ENCODE data around the gene OTOA.
"Not testable (repeated sequence)": the region's sequence is repeated elsewhere in the genome, so short reads cannot be mapped to it uniquely, and the experiment has no call there.

OTOA gene

DNA sequence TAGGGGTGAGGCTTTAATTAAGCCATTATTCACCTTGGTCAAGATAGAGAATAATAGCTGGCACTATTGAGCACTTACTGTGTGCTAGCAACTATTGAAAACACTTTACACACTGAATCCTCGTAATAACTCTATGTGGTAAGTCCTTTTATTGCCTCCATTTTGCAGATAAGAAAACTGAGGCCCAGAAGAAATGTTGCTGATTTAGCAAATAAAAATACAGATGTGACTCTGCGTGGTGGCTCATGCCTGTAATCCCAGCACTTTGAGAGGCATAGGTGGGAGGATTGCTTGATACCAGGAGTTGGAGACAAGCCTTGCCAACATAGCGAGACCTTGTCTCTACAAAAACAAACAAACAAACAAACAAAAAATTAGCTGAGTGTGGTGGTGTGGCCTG is 19.4 kb downstream of the OTOA start:
- DNase-seq, result no peak

DNA sequence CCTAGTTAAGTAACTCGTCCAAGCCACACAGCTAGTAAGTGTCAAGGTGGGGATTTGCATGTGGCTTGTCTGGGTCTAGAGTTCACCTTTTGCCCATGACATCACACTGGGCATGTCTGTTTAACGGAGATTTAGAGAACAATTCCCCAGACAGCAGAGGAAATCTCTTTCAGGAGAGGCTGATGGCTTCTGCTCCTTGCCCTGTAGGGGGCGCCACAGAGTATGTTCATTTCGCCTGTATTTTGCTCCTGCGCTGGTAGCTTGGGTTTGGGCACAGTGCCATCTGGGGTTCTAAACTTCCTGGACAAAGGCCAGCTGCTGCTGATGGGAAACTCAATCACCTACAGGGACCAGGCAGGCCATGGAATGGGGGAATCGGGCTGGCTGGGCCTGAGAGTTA is 20.4 kb downstream of the OTOA start:
- DNase-seq, result peak; percentile 52 to 60

DNA sequence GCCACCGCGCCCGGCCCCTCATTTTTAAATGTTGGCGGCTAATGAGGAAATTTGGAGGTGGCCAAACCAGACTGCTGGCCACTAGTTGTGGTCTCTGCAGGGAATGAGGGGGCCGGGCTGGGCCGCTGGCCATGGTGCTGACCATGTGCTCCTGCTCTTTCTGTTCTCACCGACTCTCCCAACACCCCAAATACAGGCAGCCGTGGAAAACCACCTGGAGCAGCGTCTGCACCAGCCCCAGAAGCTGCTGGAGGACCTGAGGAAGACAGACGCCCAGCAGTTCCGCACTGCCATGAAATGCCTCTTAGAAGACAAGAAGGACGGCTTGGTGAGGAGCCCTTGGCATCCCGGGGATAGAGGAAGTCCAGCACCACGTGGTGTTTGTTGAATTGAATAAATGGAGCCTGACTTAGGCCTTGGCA is 21.3 kb downstream of the OTOA start:
- DNase-seq, result no peak

DNA sequence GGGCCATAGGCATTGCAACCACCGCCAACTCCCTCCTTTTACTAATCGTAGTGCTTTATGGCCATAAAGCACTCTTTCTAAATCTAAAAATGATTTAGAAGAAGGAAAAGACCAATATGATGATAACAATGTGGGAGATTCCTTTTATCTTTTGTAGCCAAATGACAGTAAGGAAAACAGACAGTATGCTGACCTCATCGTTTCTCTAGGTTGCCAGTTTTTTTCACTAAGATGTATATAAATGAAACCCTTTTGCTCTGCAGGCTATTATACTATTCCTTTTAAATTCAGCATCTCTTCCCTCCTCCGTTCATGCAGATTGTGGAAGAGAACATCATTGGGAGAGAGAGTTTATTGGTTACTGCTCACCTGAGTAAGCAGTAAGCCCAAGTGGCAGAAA is 25.3 kb downstream of the OTOA start:
- DNase-seq, result no peak

DNA sequence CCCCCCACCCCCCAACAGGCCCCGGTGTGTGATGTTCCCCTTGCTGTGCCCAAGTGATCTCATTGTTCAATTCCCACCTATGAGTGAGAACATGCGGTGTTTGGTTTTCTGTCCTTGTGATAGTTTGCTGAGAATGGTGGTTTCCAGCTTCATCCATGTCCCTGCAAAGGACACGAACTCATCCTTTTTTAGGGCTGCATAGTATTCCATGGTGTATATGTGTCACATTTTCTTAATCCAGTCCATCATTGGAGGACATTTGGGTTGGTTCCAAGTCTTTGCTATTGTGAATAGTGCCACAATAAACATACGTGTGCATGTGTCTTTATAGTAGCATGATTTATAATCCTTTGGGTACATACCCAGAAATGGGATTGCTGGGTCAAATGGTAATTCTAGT is 27.2 kb downstream of the OTOA start:
- DNase-seq, result not testable (repeated sequence)

DNA sequence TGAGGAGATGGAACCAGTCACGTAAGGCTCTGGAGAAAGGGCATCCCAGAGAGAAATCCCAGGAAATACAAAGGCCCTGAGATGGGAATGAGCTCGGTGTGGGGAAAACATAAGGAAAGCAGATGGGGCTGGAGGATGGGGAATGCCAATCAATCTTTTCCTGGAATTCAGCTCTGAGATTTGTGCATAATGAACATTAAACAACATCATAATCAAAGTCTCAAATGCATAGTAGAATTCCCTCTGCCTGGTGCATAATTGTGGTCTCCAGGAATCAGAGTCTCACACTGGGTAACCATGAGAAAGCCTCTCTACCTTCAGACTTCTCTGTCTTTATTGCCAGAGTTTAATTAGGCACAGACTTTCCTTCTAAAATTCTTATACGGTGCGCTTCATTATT is 30.8 kb downstream of the OTOA start:
- no peak for DNase-seq

DNA sequence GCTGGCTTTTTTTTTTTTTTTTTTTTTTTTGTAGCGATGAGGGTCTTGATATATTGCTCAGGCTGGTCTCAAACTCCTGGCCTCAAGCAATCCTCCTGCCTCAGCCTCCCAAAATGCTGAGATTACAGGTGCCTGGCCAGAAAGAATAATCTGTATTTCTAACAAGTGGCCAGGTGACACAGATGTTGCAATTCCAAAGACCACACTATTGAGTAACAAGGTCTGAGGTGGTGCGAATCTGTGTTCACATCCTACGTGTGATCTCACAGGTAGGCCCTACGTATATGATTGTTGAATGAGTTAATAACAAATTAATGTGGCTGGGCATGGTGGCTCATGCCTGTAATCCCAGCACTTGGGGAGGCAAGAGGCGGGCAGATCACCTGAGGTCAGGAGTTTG is 33.3 kb downstream of the OTOA start:
- no peak for DNase-seq

DNA sequence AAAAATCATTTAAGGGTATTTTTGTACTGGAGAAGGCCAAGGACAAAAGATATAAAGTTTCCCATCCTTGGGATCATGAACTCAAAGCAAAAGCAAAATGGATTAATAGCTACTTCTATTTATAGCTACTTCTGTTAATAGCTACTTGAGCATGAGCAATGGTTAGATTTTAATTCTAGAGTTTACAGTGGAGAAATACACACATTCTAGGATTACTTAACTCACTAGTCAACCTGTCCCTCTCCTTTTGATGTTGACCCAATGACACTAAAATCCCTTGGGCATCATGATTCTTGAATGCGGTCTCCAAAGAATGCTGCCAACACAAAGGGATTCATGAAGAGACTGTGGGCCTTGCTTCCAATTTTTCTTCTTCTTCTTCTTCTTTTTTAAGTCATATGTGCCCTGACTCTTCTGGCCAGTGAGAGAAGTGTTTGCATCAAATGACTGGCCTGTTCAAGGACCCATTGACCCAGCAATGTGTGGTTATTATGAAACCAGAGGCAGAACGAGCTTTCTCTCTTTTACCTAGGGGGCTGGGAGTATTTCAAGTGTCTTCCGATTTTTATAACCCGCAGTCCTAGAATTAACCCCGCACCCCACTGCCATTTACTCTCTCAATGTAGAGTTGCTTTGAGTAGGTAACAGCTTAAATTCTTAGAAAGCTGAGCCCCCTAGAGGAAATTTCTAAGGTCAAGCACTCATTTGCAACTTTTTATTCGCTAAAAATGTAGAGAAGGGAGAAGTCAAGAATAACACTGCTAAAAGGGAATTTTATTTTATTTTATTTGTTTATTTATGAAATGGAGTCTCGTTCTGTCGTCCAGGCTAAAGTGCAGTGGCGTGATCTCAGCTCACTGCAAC is 34.6 kb downstream of the OTOA start:
- DNase-seq, result no peak

DNA sequence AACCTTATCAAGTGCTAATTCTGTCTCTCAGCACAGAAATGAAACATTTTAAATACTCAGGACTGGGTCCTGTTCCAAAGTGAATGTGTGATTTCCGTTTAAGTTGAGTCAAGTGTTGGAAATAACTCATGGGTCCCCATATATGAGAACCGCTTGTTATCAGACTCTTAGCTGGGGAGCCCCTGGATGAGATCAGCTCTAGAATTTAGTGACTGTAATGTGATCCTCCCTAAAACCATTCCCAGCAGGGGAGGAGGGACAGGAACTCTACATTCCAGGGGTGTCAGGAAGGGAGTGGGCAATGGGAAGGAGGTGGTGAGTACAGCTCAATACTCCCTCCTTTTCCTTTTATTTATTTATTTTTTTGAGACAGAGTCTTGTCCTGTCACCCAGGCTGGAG is 37.5 kb downstream of the OTOA start:
- DNase-seq, result no peak

DNA sequence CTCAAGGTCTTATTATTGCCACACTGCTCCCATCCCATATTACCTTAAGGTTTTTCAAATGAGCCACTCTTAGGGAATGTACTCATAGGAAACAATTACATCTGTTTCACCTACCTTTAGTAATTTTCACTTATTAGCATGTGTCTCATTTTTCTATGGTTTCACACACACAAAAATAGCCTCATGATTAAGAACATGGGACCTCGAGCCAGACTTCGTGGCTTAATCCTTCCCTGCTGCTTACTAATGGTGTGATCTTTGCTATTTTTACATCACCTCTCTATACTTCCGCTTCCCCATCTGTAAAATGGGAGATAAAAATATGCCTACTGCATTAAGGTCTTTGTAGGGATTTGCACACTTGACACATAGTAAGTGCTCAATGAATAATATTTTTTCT is 38.5 kb downstream of the OTOA start:
- DNase-seq, result no peak

DNA sequence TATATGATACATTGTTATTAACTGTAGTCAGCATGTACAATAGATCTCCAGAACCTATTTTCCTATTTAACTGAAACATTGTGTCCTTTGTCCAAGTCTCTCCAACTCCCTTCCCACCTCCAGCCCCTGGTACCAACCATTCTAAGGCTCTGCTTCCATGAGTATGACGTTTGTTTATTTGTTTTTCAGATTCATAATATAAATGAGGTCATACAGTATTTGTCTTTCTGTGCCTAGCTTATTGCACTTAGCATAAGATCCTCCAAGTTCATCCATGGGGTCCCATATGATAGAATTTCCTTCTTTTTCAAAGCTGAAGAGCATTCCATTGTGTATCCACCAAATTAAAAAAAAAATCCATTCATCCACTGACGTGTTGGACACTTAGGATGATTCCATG is 39.4 kb downstream of the OTOA start:
- DNase-seq, result no peak

DNA sequence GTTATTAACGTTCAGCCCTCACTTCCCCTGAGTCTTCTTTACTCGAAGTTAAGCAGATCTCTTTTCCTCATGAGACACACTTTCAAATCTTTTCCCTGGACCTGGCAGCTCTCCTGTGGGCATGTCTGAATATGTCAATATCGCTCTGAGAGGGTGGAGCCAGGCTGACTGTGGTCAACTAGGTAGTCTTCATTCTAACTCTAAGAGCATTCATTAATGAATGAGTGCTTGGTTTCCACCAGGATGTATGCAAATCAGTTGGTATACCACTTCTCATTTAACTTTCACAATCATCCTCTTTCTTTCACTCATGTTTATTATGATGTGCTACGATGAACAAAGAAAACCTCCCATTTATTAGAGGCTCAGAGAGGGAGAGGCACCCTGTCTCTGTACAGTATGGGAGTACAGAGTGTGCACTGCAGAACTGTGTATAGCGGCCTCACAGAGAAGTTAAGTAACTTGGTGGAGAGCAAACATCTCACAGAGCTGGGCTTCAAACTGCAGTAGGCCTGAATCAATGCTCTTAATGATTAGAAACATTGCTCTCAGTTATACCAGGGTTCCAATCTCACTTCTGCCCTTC is 39.9 kb downstream of the OTOA start:
- DNase-seq, result no peak

DNA sequence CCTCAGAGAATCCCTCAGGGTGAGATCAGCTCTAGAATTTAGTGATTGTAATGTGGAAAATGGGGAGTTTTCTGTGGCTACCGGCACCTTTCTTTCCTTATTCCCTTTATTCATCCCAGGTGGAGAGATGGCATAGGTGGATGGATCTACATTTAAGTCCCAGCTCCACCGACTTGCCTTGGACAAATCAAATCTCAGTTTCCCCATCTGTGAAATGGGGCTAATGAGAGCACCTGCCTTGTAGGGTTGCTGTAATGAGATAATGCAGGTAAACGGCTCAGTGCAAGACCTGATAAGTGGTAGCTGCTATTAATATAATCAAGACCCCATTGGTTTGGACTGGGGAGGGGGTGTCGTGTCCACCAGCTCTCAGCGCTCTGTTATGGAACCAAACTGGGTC is 40.5 kb downstream of the OTOA start:
- DNase-seq, result no peak

DNA sequence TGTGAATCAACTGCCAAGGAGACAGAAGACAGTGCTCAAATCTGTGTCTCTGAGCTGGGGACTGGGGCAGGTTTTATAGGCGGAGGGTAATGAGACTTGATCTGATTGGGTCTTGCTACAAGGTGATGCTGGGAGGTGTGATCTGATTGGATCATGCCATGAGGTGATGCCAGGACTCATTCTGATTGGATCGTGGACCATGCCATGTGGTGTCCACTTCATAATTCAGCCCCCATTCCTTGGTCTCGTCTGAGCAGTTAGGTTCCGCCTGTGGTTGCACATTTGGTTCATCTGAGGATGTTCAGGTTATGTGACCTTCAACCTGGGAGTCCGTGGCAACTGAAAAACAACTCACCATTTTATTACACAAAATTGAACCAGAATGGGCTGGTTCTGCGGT is 41.0 kb downstream of the OTOA start:
- DNase-seq, result no peak

DNA sequence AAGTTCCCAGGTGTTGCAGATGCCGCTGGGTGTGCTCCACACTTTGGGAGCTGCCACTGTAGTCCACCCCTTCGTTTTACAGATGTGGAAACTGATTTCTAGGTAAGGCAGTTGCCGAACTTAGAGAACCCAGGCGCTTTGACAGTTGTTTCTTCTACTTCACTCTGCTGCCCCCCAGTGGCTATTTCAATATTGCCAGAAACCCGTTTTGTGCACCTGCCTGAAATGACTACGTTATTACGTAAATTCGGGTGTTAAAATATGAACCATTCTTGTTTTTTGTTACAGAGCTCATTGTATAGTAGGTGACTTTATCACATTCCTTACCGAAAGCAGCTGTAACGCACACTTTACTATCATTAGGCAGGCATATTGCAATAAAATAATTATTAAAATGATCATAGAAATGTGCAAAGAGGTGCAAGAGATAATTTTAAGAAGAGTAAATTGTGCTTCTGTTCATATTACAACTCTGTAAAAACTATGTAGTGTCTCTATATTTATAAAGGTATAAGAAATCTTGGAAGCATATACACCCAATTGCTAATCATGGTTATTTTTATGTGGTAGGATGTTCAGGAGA is 44.9 kb downstream of the OTOA start:
- DNase-seq, result peak; percentile 86 to 92

DNA sequence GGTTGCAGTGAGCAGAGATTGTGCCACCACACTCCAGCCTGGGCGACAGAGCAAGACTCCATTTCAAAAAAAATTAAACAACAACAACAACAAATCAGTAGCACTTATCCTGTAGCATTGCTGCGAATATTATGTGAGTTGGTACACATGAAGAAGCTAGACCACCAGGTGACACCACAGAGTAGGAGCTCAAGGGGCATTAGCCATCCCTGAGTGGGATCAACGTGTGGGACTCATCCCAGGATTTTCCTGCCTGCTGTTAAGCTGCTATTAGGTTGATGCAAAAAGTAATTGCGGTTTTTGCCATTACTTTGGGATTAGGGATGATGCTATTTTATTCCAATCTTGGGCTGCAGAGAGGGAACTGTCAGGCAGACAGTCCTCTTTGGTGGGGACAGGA is 47.2 kb downstream of the OTOA start:
- no peak for DNase-seq

DNA sequence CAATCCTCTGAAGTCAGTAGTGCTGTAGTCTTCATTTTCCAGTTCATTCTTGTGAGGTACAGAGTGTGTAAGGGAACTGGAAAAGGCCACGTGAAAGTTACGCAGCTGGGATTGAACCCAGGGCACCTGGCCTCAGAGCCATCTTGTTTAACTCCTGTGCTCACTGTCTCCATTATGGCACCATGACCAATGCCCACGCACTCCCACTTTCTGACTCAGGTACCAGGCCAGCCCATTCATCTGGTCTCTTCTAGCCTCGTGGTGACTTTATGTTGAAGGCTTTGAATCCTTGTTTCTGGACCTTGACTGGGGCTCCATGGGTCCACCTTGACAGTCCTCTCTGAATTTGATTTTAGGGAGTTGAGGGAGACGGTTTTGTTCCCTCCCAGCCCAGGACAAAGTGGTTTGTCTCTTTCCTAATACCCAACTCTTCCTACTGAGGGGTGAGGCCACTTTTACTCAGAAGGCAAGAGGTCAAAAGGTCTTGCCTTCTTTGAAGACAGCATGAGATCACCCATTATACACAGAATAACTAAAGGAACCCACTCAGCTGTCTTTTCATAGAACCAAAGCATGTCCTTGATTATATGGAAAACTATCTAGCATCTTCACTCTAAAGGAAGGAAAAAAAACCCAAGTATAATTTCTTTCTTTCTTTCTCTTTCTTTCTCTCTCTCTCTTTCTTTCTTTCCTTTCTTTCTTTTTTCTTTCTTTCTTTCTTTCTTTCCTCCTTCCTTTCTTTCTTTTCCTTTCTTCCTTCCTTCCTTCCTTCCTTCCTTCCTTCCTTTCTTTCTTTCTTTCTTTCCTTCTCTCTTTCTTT is 50.0 kb downstream of the OTOA start:
- DNase-seq, result no peak

DNA sequence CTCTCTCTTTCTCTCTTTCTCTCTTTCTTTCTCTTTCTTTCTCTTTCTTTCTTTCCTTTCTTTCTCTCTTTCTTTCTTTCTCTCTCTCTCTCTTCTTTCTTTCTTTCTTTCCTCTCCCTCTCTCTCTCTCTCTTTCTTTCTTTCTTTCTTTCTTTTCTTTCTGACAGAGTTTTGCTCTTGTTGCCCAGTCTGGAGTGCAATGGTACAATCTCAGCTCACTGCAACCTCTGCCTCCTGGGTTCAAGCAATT is 50.5 kb downstream of the OTOA start:
- not testable (repeated sequence) for DNase-seq

DNA sequence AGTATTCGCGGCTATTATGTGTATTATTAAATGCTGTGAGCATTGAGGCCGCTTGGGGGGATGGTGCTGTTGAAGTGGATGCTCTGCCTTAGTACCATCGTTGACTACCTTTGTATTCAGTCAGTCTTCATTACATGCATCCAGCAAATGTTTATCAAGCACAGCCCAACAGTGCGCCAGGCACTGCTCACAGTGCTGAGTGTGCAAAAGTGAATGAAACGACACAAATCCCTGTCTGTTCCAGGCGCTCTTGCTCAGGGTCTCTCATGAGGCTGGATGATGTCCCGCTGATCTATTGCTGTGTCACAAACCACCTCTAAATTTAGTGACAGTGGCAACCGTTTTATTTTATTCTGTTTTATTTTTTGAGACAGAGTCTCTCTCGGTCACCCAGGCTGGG is 53.8 kb downstream of the OTOA start:
- no peak for DNase-seq

DNA sequence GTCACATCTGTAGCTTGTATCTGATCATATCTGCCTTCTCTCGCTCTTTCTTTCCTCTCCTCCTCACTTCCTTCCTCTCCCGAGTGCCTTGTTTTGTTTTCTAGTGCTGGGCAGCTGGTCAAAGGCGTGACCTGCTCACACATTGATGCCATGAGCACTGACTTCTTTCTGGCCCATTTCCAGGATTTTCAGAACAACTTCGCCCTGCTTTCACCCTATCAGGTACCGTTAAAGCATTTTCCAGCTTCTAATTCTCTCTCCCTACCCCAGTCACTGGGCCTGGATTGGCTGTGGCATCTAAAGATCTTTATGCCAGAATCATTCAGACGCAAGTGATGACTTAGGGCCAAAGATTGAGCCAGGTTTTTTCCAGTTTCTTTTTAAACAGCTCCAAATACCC is 55.5 kb downstream of the OTOA start:
- no peak for DNase-seq

DNA sequence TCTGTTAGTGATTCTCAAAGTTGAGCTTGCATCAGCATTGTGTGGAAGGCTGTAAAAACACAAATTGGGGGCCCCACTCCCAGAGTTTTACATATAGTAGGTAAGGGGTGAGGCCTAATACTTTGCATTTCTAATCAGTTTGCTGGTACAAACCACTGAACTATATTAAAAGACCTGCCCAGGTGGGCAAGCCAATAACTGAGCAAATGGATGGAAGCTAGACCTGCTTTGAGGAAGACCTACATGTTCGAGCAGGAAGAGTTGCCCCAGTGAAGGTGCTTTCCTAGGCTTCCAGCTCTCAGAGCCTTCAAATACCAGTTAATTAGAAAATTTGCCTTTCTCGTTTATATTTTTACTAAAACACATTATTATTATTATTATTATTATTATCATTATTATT is 56.8 kb downstream of the OTOA start:
- no peak for DNase-seq

DNA sequence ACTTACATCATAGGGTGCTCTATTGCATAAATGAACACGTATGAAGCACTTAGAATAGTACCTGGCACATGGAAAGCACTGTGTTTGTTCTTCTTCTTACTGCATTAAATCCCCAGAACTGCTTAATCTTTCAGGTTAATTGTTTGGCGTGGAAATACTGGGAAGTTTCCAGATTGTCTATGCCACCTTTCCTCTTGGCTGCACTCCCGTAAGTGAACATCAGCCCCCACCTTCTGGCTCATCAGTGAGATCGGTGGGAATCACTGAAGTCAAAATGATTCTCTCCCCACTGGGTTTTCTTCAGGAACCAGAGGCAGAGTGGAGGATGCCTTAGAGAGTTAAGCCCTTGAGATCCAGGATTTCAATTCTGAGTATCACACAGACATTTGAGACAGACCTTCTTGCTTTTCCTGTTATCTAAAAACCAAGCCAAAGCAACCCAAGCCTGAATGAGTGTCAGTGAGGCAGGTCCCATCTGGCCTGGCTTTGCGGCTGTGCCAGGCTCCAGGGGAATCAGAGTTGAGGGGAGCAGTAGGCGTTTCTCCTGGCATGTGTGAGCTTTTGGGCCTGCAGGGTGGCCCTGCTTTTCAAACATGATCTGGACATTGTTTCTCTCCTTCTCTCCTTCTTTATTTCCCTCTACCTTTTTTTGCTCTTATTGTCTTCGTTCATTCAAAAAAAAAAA is 59.1 kb downstream of the OTOA start:
- DNase-seq, result no peak

DNA sequence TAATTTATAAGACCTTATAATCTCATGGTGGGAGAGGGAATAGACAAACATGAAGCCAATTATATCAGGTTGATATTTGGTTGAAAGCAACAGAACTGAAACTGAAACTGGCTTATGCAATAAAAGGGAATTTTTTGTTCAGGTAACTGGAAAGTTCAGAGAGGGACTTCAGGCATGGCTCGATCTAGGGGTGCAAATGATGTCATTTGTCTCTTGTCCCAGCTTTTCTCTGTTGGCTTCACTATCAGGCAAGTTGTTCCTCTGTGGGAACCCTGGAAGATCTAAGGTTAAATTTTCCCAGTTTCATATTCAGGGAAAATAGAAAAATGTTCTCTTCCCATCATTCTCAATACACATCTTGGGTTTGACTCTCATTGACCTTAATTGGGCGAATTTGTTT is 59.8 kb downstream of the OTOA start:
- no peak for DNase-seq
